ENCODE measurements around the gene SLC17A5. TPM values are rescaled to one million over a fixed set of nuclear protein-coding genes. Genes with fewer than 3 reads are reported as not detected.
"Not testable (repeated sequence)": the region's sequence is repeated elsewhere in the genome, so short reads cannot be mapped to it uniquely, and the experiment has no call there.

The SLC17A5 gene
- polyA plus RNA-seq, 1 donor: 13.9 TPM

DNA sequence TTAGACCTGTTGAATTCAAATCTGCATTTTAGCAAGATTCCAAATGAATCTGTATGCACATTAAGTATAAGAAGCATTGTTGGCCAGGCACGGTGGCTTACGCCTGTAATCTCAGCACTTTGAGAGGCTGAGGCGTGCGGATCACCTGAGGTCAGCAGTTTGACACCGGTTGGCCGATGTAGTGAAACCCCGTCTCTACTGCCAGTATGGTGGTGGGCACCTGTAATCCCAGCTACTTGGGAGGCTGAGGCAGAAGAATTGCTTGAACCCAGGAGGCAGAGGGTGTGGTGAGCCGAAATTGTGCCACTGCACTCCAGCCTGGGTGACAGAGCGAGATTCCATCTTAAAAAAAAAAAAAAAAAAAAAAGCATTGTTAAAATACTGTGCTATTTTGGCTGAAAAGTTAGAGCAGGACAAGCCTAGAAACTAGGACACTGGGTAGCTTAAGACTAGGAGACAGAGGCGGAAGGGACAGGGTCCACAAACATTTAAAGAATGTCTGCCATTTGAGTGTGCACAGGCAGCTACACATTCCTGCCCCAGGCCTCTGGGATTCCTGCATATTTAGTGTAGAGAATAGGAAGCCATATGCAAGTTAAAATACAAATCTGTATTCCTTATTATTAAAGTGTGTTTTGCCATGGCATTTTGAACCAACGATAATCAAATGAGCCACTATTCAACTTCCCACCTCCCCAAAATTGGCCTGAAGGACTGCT lies 87.9 kb downstream of the SLC17A5 start:
- no peak for DNase-seq

DNA sequence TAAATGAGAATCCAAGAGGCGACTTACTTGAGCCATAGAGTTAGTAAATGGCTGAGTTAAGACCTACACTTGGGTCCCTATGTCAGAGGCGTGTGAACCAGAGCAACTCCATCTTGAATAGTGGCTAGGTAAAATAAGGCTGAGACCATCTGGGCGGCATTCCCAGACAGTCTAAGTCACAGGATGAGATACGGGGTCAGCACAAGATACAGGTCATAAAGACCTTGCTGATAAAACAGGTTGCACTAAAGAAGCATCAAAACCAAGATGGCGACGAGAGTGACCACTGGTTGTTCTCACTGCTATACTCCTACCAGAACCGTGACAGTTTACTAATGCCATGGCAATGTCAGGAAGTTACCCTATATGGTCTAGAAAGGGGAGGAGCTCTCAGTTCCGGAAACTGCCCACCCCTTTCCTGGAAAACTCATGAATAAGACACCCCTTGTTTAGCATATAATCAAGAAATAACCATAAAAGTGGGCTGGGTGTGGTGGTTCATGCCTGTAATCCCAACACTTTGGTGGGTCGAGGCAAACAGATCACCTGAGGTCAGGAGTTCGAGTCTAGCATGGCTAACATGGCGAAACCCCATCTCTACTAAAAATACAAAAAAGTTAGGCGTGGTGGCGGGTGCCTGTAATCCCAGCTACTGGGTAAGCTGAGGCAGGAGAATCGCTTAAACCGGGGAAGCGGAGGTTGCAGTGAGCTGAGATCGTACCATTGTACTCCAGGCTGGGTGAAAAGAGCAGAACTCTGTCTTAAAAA lies 89.0 kb downstream of the SLC17A5 start:
- DNase-seq: no peak

DNA sequence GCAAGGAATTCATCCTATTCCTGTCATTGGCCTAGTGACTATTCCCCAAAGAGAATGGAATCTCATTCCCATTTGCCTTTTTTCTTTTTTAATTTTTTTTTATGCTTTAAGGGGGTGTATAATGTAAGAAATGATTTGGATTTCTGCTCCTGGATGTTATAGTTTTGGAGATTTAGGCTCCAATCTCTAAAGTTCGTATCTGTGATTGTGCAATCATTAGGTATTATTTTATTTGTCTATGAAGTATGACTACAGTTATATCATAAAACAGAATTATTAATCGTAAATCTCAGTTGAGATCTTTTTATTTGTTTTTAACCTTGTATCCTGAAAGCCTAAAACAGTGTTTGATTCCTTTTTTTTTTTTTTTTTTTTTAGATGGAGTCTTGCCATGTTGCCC lies 91.2 kb downstream of the SLC17A5 start:
- no peak for DNase-seq

DNA sequence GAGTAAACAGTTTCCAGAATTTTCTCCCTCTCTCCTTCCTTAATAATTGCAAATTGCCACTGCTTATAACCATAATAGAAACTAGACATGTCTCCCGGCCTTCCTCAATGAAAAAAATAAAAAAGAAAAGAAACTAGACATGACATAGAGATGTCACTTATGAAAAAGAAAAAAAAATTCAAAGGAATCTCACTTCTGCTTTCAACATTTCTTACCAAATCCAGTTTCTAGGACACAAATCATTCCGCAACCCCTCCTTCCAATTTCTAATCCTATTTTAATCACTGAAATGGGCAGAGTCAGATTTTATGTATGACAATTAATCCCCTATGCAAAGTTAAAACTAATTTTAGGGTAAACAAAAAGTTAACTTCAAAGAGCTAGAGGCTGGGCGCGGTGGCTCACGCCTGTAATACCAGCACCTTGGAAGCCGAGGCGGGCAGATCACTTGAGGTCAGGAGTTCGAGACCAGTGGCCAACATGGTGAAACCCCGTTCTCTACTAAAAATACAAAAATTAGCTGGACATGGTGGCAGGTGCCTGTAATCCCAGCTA lies 92.9 kb downstream of the SLC17A5 start:
- DNase-seq: no peak

DNA sequence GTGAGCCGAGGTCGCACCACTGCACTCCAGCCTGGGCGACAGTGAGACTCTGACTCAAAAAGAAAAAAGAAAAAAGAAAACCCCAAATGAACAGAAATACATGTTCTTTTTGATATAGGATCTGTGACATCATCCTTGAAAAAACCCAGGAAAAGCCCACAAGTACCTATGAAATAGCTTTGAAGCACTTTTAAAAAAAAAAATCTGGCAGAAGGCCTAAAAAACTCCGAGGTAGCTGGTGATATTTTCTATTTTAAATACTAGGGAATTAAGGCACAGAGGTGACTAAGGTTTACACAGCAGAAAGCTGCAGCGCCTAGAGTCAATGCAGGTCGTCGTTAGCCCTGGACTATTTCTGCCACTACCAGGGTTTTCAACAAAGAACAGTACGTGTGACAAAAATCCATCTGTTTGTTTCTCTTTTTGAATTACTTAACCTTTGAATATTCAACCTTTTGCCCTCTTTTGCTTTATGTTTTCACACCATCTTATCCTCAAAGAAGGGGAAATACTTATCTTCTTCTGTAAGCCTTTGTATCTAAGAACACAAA lies 93.5 kb downstream of the SLC17A5 start:
- no peak for DNase-seq

DNA sequence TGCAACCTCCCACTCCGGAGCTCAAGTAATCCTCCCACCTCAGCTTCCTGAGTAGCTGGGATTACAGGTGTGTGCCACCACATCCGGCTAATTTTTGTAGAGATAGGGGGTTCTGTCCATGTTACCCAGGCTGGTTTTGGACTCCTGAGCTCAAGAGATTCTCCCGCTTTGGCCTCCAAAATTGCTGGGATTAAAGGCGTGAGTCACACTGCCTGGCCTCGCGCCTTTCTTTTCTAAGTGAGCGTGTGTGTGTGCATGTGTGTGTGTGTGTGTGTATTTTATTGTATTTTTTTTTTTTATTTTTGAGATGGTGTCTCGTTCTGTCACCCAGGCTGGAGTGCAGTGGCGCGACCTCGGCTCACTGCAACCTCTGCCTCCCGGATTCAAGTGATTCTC lies 94.4 kb downstream of the SLC17A5 start:
- not testable (repeated sequence) for DNase-seq

DNA sequence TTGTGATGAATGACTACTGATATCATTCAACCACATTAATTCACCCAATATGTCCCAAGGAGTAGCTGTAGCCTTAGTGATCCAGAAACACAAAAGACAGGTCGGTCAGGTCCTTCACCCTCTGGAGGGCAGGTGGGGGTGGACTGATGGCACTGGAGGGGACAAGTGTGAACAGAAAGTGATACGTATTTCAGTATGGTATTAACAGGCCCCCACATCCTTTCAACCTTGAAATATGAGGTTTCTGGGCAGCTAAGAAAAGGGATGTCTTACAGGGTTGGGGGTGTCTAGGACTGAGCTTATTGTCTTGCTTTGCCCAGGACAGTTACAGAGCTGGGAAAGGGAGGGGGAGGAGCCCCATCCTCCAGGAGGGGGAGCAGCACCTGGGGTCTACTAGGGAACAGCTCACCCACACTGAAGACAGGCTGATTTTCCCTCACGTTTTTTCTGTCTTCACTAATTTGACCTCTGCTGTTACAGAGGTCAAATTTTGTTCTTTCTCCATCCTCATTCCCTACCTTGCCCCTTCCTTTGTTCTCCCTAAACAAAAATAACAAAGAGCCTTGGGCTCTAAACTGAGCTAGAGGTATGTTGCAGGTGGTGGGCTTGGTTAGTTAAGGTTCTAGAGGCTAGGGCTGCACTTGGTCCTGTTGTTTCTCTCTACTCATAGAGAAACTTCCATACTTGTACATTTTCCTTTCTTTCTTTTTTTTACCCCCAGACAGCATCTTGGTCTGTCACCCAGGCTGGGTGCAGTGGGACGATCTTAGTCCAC lies 95.0 kb downstream of the SLC17A5 start:
- no peak for DNase-seq

DNA sequence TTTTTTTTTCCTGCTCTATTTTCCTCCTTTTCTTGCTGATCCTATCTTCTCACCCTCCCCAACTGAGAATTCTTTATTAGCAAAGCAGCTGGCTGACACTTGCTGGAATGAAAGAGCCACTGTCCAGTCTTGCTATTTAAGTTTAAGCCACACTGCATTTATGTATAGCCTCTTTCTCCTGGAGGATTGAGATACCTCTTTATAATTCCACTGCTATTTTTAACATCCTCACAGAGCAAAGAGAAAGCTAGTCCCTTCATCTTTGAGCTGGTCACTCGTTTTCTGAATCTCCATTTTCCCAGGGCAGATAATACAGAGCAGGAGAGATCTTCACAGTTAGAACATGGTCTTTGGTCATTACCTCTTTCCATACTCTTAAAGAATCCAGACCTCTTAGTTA lies 97.0 kb downstream of the SLC17A5 start:
- no peak for DNase-seq

DNA sequence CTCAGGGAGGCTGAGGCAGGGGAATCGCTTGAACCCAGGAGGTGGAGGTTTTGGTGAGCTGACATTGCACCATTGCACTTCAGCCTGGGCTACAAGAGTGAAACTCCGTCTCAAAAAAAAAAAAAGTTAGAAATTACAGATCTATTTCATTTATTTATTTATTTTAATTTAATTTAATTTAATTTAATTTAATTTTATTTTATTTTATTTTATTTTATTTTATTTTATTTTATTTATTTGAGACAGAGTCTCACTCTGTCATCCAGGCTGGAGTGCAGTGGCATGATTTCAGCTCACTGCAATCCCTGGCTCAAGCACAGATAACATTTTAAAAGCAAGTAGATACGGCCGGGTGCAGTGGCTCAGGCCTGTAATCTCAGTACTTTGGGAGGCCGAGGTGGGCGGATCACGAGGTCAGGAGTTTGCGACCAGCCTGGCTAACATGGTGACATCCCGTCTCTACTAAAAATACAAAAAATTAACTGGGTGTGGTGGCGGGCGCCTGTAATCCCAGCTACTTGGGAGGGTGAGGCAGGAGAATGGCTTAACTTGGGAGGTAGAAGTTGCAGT lies 98.3 kb downstream of the SLC17A5 start:
- DNase-seq: not testable (repeated sequence)

DNA sequence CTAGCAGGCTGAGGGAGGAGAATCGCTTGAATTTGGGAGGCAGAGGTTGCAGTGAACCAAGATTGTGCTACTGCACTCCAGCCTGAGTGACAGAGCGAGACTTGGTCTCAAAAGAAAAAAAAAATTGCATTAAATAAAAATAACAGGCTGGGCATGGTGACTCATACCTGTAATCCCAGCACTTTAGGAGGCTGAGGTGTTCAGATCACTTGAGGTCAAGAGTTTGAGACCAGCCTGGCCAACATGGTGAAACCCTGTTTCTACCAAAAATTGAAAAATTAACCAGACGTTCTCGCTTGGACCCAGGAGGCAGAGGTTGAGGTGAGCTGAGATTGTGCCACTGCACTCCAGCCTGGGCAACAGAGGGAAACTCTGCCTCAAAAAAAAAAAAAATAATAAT lies 102.7 kb downstream of the SLC17A5 start:
- DNase-seq: not testable (repeated sequence)

DNA sequence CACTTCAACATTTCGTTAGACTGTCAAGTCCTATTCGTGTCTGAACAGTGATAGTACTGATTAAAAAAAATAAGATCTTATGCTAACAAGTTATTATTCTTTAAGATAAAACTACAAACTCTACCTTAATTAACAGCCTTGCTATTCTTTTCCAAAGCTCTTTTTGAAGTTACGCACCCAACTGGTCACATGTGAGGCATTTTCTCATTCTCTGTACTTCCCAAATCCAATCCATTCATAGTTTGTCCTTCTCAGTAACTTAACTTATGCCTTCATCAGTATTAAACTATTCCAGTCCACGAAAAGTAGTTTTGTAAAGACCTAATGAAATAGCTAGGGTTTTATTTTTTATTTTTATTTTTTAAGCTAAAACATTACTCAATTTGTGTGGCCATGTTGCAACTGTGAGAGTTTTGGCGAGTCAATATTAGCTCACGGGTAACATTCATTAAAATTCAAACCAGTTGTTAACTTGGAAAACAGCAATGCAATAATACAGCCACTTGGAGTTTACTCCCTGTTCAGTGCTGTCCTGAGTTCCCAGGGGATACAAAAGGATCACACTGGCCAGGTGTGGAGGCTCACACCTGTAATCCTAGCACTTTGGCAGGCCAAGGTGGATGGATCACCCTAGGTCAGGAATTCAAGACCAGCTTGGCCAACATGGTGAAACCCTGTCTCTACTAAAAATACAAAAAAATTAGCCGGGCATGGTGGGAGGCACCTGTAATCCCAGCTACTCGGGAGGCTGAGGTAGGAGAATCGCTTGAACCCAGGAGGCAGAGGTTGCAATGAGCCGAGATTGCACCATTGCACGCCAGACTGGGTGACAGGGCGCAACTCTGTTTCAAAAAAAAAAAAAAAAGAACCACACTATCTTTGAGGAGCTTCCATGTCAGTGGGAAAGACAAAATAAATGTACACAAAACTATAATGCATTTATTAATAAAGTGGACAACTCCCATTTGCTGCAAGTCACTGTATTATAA lies 105.0 kb downstream of the SLC17A5 start:
- no peak for DNase-seq

DNA sequence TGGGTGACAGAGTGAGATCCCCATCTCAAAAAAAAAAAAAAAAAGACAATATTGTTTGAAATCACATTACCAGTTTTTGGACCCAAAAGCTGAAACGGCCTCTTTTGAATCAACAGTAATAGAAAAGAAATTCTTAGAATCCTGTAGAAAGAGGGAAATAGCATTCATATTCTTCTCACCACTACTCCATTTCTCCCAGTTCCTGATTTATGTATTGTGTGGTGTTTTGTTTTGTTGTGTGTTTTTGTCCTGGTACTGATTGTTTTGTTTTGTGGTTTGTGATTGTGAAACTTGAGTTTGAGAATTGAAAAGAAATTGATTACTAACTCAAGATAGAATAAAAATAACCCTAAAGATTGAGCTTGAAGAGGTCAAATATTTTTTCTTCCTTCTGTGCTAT lies 106.8 kb downstream of the SLC17A5 start:
- no peak for DNase-seq

Other genes with a start within 250 kb of the SLC17A5 start
- gene CGAS, start 201.7 kb downstream of the SLC17A5 start, polyA plus RNA-seq (ENCODE audit: insufficient read length): 5.3 TPM
- gene MTO1, start 192.3 kb downstream of the SLC17A5 start, polyA plus RNA-seq (ENCODE audit: insufficient read length): 20.3 TPM
- gene EEF1A1, start 133.0 kb downstream of the SLC17A5 start, polyA plus RNA-seq (ENCODE audit: insufficient read length): 20,185 TPM
- 12.3 TPM for gene CD109, start 42.2 kb upstream of the SLC17A5 start, polyA plus RNA-seq (ENCODE audit: insufficient read length)

Measured in hindlimb muscle (tissue), 1 donor.